Lower lobe of right lung (tissue), 2 donors: ENCODE results near the gene PDZD2. TPM values are rescaled to one million over a fixed set of nuclear protein-coding genes. Genes with fewer than 3 reads are reported as not detected.

Source experiments
- ATAC-seq, 2 donors: fragments of 200-7000 bp; cut with Tn5 transposase; one replicate each; pipeline ENCODE4 v1.9.1; 2020 to 2022; ENCODE audit warnings: mild to moderate bottlenecking in 2 of 2, moderate library complexity in 2 of 2
- DNase-seq: peaks from one replicate; pipeline ENCODE4 v3.0.0-alpha.2; 2020
- H3K27ac ChIP-seq: fragments of 200-600 bp; one replicate; pipeline ENCODE4 v1.8.0; 2022
- H3K27me3 ChIP-seq: fragments of 200-600 bp; one replicate; pipeline ENCODE4 v1.8.0; 2022; ENCODE audit warnings: low read depth
- H3K36me3 ChIP-seq: fragments of 200-600 bp; one replicate; pipeline ENCODE4 v1.8.0; 2022; ENCODE audit warnings: mild to moderate bottlenecking
- H3K4me1 ChIP-seq: fragments of 200-600 bp; one replicate; pipeline ENCODE4 v1.8.0; 2022
- H3K4me3 ChIP-seq: fragments of 200-600 bp; one replicate; pipeline ENCODE4 v1.8.0; 2022; ENCODE audit warnings: mild to moderate bottlenecking
- H3K9me3 ChIP-seq: fragments of 200-600 bp; one replicate; pipeline ENCODE4 v1.8.0; 2022
- CTCF ChIP-seq: fragments of 200-600 bp; IDR thresholded peaks from one replicate; pipeline ENCODE4 v1.8.0; 2022; ENCODE audit warnings: antibody characterized with exemption, mild to moderate bottlenecking
- intact Hi-C: fragments of 100-400 bp; cut with DNase I; formaldehyde crosslinking; loops from one replicate; pipeline ENCODE4 v1.11.0; 2022
- total RNA-seq: library from RNA; stranded (reverse); fragmentation: NEBNext Ultra II Directional; extraction: Animal tissue kit (Norgen Biotek cat#: 25700); gene quantifications from one replicate; pipeline ENCODE4 v1.2.1, GENCODE V29; 2021
- donor health status: DM: no; HTN: yes; CAD: no; lungs with severe emphysema.

Gene PDZD2
- total RNA-seq, 1 donor from 2014 or later: 67.8 TPM

GRCh38 chr5:31781772-31782171 is 142.8 kb downstream of the PDZD2 start:
- no peak for TF ChIP-seq CTCF
- no peak for ATAC-seq
- no peaks in the 10 kb centered on the region for H3K27me3 ChIP-seq
- DNase-seq: no peak
- no peak overlapping the region for H3K27ac ChIP-seq
- no peaks in the 10 kb centered on the region for H3K36me3 ChIP-seq
- H3K9me3 ChIP-seq: no peaks in the 10 kb centered on the region
- H3K4me3 ChIP-seq: no peak overlapping the region
- H3K4me1 ChIP-seq: no peaks in the 10 kb centered on the region
- intact Hi-C loops: no loop called here

- intact Hi-C loops: no loop called here
- no peak for DNase-seq
- ATAC-seq: no peak
- H3K4me3 ChIP-seq: no peak overlapping the region
- no peaks in the 10 kb centered on the region for H3K27me3 ChIP-seq
- no peak overlapping the region for H3K27ac ChIP-seq
- H3K36me3 ChIP-seq: no peaks in the 10 kb centered on the region
- no peak for TF ChIP-seq CTCF
- H3K9me3 ChIP-seq: no peaks in the 10 kb centered on the region
- H3K4me1 ChIP-seq: no peaks in the 10 kb centered on the region
Observed at GRCh38 chr5:31783086-31783645, 144.2 kb downstream of the PDZD2 start.

- Histone ChIP-seq H3K4me1 (no peaks in the 10 kb centered on the region), H3K9me3 (no peaks in the 10 kb centered on the region), H3K4me3 (no peak overlapping the region), H3K27ac (no peak overlapping the region), H3K36me3 (no peaks in the 10 kb centered on the region), H3K27me3 (no peaks in the 10 kb centered on the region)
- no peak for TF ChIP-seq CTCF
- DNase-seq: no peak
- intact Hi-C loops: no loop called here
- ATAC-seq: no peak
Observed at GRCh38 chr5:31783731-31784130, 144.8 kb downstream of the PDZD2 start.

GRCh38 chr5:31786090-31786631 is 147.2 kb downstream of the PDZD2 start:
- H3K9me3 ChIP-seq: no peaks in the 10 kb centered on the region
- ATAC-seq (no peak), DNase-seq (no peak)
- H3K36me3 ChIP-seq: no peaks in the 10 kb centered on the region
- H3K27ac ChIP-seq: no peak overlapping the region
- H3K4me3 ChIP-seq: no peak overlapping the region
- no peaks in the 10 kb centered on the region for H3K4me1 ChIP-seq
- intact Hi-C loops: no loop called here
- TF ChIP-seq CTCF: no peak
- no peaks in the 10 kb centered on the region for H3K27me3 ChIP-seq

GRCh38 chr5:31794009-31794408 is 155.1 kb downstream of the PDZD2 start:
- ATAC-seq (no peak), DNase-seq (no peak)
- H3K27me3 ChIP-seq: no peaks in the 10 kb centered on the region
- H3K4me1 ChIP-seq: no peaks in the 10 kb centered on the region
- H3K4me3 ChIP-seq: no peak overlapping the region
- H3K36me3 ChIP-seq: no peaks in the 10 kb centered on the region
- TF ChIP-seq CTCF: no peak
- H3K27ac ChIP-seq: no peak overlapping the region
- no peaks in the 10 kb centered on the region for H3K9me3 ChIP-seq
- intact Hi-C loops: no loop called here
